Immature natural killer cell (primary cell): ENCODE results near the gene PREB. TPM values are rescaled to one million over a fixed set of nuclear protein-coding genes. Genes with fewer than 3 reads are reported as not detected.

Experiments
- DNase-seq, 3 donors: peaks; one replicate each; pipeline ENCODE4 v3.0.0; 2022; ENCODE audit warnings: mixed read lengths in 1 of 3
- H3K27ac Mint-ChIP-seq, 6 donors: one replicate each; pipeline ENCODE4 v1.8.0; 2020; ENCODE audit warnings: mixed read lengths in 6 of 6, mild to moderate bottlenecking in 5 of 6, inconsistent platforms in 4 of 6, moderate library complexity in 3 of 6
- H3K27me3 Mint-ChIP-seq, 3 donors: one replicate each; pipeline ENCODE4 v1.8.0; 2020 to 2021; ENCODE audit warnings: low read depth in 3 of 3, mild to moderate bottlenecking in 3 of 3, mixed read lengths in 3 of 3, moderate library complexity in 3 of 3, inconsistent platforms in 1 of 3
- H3K36me3 Mint-ChIP-seq, 3 donors: one replicate each; pipeline ENCODE4 v1.8.0; 2020; ENCODE audit warnings: mixed read lengths in 3 of 3, inconsistent platforms in 2 of 3, mild to moderate bottlenecking in 2 of 3
- H3K4me1 Mint-ChIP-seq, 2 donors: one replicate each; pipeline ENCODE4 v1.8.0; 2020; ENCODE audit warnings: inconsistent platforms in 2 of 2, mild to moderate bottlenecking in 2 of 2, mixed read lengths in 2 of 2, moderate library complexity in 1 of 2
- H3K4me3 Mint-ChIP-seq, 5 donors: one replicate each; pipeline ENCODE4 v1.8.0; 2020; ENCODE audit warnings: mild to moderate bottlenecking in 5 of 5, mixed read lengths in 5 of 5, inconsistent platforms in 3 of 5, moderate library complexity in 3 of 5
- H3K9me3 Mint-ChIP-seq, 6 donors: one replicate each; pipeline ENCODE4 v1.8.0; 2020; ENCODE audit warnings: mild to moderate bottlenecking in 6 of 6, mixed read lengths in 6 of 6, inconsistent platforms in 4 of 6, moderate library complexity in 3 of 6
- polyA plus RNA-seq, 3 donors: library from polyadenylated mRNA; unstranded; fragments of 300-500 nt; fragmentation: Illumina TruSeq; gene quantifications; one replicate each; pipeline ENCODE4 v1.2.3, GENCODE V29; 2021

PREB gene
- polyA plus RNA-seq, 3 donors from 2014 or later: 90.9 to 105 (median 94.2) TPM

DNA sequence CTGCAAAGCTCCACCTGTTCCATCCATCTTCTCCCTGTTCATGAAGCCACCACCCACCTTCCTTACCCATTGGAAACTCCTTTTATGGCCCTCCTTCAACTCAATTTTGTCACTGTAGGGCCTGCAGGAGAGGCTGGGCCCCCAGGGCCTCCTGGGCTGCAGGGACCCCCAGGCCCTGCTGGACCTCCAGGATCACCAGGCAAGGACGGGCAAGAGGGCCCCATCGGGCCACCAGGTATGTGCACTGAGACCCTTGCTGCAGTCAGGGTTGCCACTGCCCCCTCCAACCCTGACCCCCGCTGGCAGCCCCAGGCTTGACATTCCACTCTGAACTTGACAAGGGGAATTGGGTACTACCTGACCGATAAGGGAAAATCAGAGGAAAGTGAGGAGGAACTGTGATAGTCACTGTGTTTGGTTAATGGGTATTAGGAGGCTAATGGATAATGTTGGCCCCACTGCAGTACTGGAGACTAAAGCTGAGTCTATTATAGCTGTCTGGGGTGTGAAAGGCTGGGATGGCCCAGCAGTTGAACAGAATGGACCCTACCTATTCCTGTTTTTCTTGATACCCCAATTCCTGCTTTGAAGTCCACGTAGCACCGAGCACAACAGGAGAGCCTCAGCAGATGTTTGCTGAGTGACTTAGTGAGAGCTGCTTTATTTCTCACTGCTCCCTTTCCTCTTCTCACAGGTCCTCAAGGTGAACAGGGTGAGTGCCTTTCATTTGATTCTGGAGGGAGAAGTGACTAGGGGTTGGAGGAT, 50.0 kb downstream of the PREB start:
- Mint-ChIP-seq H3K4me3 (peak overlapping the region; percentile 20 to 82 (median 41)), H3K36me3 (no peaks in the 10 kb centered on the region), H3K27ac (peak overlapping the region in 2 of 6 donors; percentile 23 to 35), H3K4me1 (peaks cover 30 to 38% of the 10 kb centered on the region in 2 donors), H3K27me3 (peaks cover 4 to 8% (median 7%) of the 10 kb centered on the region in 3 donors), H3K9me3 (no peaks in the 10 kb centered on the region)
- no peak for DNase-seq

DNA sequence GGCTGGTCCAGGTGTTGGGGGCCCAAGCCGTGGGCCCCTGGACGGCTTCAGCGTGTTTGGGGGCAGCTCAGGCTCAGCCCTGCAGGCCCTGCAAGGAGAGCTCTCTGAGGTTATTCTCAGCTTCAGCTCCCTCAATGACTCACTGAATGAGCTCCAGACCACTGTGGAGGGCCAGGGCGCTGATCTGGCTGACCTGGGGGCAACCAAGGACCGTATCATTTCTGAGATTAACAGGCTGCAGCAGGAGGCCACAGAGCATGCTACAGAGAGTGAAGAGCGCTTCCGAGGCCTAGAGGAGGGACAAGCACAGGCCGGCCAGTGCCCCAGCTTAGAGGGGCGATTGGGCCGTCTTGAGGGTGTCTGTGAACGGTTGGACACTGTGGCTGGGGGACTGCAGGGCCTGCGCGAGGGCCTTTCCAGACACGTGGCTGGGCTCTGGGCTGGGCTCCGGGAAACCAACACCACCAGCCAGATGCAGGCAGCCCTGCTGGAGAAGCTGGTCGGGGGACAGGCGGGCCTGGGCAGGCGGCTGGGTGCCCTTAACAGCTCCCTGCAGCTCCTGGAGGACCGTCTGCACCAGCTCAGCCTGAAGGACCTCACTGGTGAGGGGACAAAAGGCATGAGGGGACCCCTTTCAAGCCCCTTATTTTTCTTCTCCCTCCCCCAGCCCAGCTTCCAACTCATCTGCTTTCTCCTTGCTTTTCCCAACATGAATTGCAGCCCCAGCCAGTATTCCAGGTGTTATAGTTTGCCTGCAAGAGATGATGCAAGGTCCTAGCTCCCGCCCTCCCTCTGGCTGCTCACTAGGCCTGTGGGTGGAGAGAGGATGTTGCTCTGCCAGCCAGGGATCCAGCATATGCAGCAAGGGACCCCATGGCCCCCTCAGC, 50.8 kb downstream of the PREB start:
- Mint-ChIP-seq H3K4me1 (peaks cover 30 to 38% of the 10 kb centered on the region in 2 donors), H3K36me3 (no peaks in the 10 kb centered on the region), H3K27ac (peak overlapping the region in 1 of 6 donors; percentile 45), H3K4me3 (peak overlapping the region in 4 of 5 donors; percentile 10 to 82 (median 34)), H3K9me3 (no peaks in the 10 kb centered on the region), H3K27me3 (peaks cover 4 to 8% (median 7%) of the 10 kb centered on the region in 3 donors)
- no peak for DNase-seq

DNA sequence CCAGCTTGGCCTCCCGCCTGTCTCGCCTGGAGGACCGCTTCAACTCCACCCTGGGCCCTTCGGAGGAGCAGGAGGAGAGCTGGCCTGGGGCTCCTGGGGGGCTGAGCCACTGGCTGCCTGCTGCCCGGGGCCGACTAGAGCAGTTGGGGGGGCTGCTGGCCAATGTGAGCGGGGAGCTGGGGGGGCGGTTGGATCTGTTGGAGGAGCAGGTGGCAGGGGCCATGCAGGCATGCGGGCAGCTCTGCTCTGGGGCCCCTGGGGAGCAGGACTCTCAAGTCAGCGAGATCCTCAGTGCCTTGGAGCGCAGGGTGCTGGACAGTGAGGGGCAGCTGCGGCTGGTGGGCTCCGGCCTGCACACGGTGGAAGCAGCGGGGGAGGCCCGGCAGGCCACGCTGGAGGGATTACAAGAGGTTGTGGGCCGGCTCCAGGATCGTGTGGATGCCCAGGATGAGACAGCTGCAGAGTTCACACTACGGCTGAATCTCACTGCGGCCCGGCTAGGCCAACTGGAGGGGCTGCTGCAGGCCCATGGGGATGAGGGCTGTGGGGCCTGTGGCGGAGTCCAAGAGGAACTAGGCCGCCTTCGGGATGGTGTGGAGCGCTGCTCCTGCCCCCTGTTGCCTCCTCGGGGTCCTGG, 51.5 kb downstream of the PREB start:
- Mint-ChIP-seq H3K36me3 (no peaks in the 10 kb centered on the region), H3K9me3 (no peaks in the 10 kb centered on the region), H3K4me3 (no peak overlapping the region), H3K27ac (no peak overlapping the region), H3K4me1 (peaks cover 31 to 38% of the 10 kb centered on the region in 2 donors), H3K27me3 (peaks cover 4 to 7% (median 6%) of the 10 kb centered on the region in 3 donors)
- no peak for DNase-seq

DNA sequence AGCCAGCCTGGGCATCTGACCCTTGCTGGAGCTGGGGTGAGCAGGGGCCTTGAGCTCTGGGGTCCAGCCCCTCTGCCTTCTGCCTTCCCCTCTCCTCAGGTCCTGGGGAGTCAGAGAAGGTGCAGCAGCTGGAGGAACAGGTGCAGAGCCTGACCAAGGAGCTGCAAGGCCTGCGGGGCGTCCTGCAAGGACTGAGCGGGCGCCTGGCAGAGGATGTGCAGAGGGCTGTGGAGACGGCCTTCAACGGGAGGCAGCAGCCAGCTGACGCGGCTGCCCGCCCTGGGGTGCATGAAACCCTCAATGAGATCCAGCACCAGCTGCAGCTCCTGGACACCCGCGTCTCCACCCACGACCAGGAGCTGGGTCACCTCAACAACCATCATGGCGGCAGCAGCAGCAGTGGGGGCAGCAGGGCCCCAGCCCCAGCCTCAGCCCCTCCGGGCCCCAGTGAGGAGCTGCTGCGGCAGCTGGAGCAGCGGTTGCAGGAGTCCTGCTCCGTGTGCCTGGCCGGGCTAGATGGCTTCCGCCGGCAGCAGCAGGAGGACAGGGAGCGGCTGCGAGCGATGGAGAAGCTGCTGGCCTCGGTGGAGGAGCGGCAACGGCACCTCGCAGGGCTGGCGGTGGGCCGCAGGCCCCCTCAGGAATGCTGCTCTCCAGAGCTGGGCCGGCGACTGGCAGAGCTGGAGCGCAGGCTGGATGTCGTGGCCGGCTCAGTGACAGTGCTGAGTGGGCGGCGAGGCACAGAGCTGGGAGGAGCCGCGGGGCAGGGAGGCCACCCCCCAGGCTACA, 52.3 kb downstream of the PREB start:
- DNase-seq: no peak
- H3K36me3 Mint-ChIP-seq: no peaks in the 10 kb centered on the region
- H3K27me3 Mint-ChIP-seq: peaks cover 4 to 7% (median 6%) of the 10 kb centered on the region in 3 donors
- H3K27ac Mint-ChIP-seq: peak overlapping the region in 3 of 6 donors; percentile 90 to 93 (median 90)
- peaks cover 32 to 34% of the 10 kb centered on the region in 2 donors for H3K4me1 Mint-ChIP-seq
- no peaks in the 10 kb centered on the region for H3K9me3 Mint-ChIP-seq
- H3K4me3 Mint-ChIP-seq: no peak overlapping the region

Other genes starting within 250 kb of the PREB start
- gene MAPRE3, start 164.0 kb downstream of the PREB start, polyA plus RNA-seq: 1 to 10 TPM; 1.7 to 2.2 (median 1.9) TPM
- 10 to 100 TPM; 16.6 to 48.3 (median 17.6) TPM for gene TMEM214, start 101.7 kb downstream of the PREB start, polyA plus RNA-seq
- gene AGBL5, start 83.0 kb downstream of the PREB start, polyA plus RNA-seq: 10 to 100 TPM in 1 of 3 donors, 1 to 10 TPM in 2; 7.7 to 10.2 (median 8.9) TPM
- 100 to 1,000 TPM; 677 to 899 (median 681) TPM for gene OST4, start 63.0 kb downstream of the PREB start, polyA plus RNA-seq
- 1 to 10 TPM in 1 of 3 donors, under 1 TPM in 2; 0.80 to 1.3 (median 0.92) TPM for gene EMILIN1, start 56.0 kb downstream of the PREB start, polyA plus RNA-seq
- 1 to 10 TPM; 7.0 to 9.5 (median 8.4) TPM for gene KHK, start 47.9 kb downstream of the PREB start, polyA plus RNA-seq
- not detected for gene CGREF1, start 15.5 kb downstream of the PREB start, polyA plus RNA-seq
- 1 to 10 TPM in 2 of 3 donors, under 1 TPM in 1; 0.38 to 5.5 (median 1.5) TPM for gene ABHD1, start 10.8 kb downstream of the PREB start, polyA plus RNA-seq
- gene PRR30, start 4.8 kb upstream of the PREB start, polyA plus RNA-seq: not detected
- gene TCF23, start 14.4 kb upstream of the PREB start, polyA plus RNA-seq: not detected
- gene ATRAID, start 77.4 kb upstream of the PREB start, polyA plus RNA-seq: 100 to 1,000 TPM; 264 to 391 (median 388) TPM
- gene SLC5A6, start 77.6 kb upstream of the PREB start, polyA plus RNA-seq: 10 to 100 TPM in 2 of 3 donors, 1 to 10 TPM in 1; 5.3 to 15.1 (median 11.5) TPM
- gene CAD, start 82.7 kb upstream of the PREB start, polyA plus RNA-seq: 10 to 100 TPM in 1 of 3 donors, 1 to 10 TPM in 2; 6.9 to 17.8 (median 8.5) TPM
- gene SLC30A3, start 128.4 kb upstream of the PREB start, polyA plus RNA-seq: not detected
- gene DNAJC5G, start 140.8 kb upstream of the PREB start, polyA plus RNA-seq: not detected
- gene TRIM54, start 147.8 kb upstream of the PREB start, polyA plus RNA-seq: under 1 TPM; 0.12 to 0.49 (median 0.48) TPM
- under 1 TPM in 1 of 3 donors, not detected in 2; 0.66 TPM for gene UCN, start 173.8 kb upstream of the PREB start, polyA plus RNA-seq
- gene MPV17, start 188.5 kb upstream of the PREB start, polyA plus RNA-seq: 100 to 1,000 TPM; 101 to 276 (median 130) TPM
- 10 to 100 TPM; 22.1 to 43.7 (median 34.7) TPM for gene GTF3C2, start 222.1 kb upstream of the PREB start, polyA plus RNA-seq
- gene EIF2B4, start 235.7 kb upstream of the PREB start, polyA plus RNA-seq: 10 to 100 TPM; 21.3 to 33.1 (median 24.7) TPM
- 100 to 1,000 TPM; 236 to 321 (median 261) TPM for gene SNX17, start 236.0 kb upstream of the PREB start, polyA plus RNA-seq
- 1 to 10 TPM; 2.2 to 6.3 (median 2.7) TPM for gene ZNF513, start 246.1 kb upstream of the PREB start, polyA plus RNA-seq